Endothelial cell of umbilical vein (primary cell): Measurements from ENCODE around the gene PCBD2. TPM values are rescaled to one million over a fixed set of nuclear protein-coding genes. Genes with fewer than 3 reads are reported as not detected.

Experiments
- BruUV-seq: library from RNA; stranded (reverse); fragments of 400-500 nt; replicated peaks from 2 replicates; lab custom pipeline; 2021; lab: Mats Ljungman, UMichigan
- CTCF ChIA-PET: fragments of 300-600, 350-600 bp; sonication (Branson Sonifier 250); formaldehyde crosslinking; loops from one replicate; lab custom pipeline; 2021; ENCODE audit warnings: antibody characterized with exemption, inconsistent platforms; lab: Charles Lee
- POLR2A ChIA-PET: fragments of 300-600, 350-600 bp; sonication (Branson Sonifier 250); formaldehyde crosslinking; loops from one replicate; lab custom pipeline; 2021; ENCODE audit warnings: antibody characterized with exemption, inconsistent platforms; lab: Charles Lee
- DNase-seq: peaks from one replicate; pipeline ENCODE4 v3.0.0-alpha.2; 2011; ENCODE audit warnings: low read depth, low spot score
- FAIRE-seq: peaks from 2 replicates; lab custom pipeline; 2011; peaks lifted over from hg19 to GRCh38; lab: Jason Lieb, UNC
- H2AFZ ChIP-seq: 2 replicates; pipeline ENCODE4 v1.6.0; 2012; ENCODE audit warnings: low read depth, low read length, control low read depth, inconsistent platforms
- H3K27ac ChIP-seq: 2 replicates; pipeline ENCODE4 v1.5.1; 2011; ENCODE audit warnings: low read depth, mild to moderate bottlenecking, control low read depth, low read length, moderate library complexity; ENCODE audit not compliant: insufficient read depth
- H3K27me3 ChIP-seq, 2 experiments: 2 replicates each; pipeline versions ENCODE4 v1.6.0 to v1.6.1; 2011; ENCODE audit warnings: low read length in 2 of 2, mixed read lengths in 1 of 2; ENCODE audit not compliant: control insufficient read depth in 2 of 2, insufficient read depth in 2 of 2
- H3K36me3 ChIP-seq, 2 experiments: 2 replicates in 1 of 2; 3 replicates in 1 of 2; pipeline ENCODE4 v1.5.1; 2011; ENCODE audit warnings: low read length in 2 of 2, mild to moderate bottlenecking in 1 of 2, moderate library complexity in 1 of 2; ENCODE audit not compliant: control insufficient read depth in 2 of 2, insufficient read depth in 2 of 2; ENCODE audit errors: extremely low read depth in 1 of 2
- H3K4me1 ChIP-seq: 3 replicates; pipeline ENCODE4 v1.5.1; 2011; ENCODE audit warnings: mild to moderate bottlenecking, low read length; ENCODE audit not compliant: control insufficient read depth, insufficient read depth; ENCODE audit errors: extremely low read depth
- H3K4me2 ChIP-seq: 2 replicates; pipeline ENCODE4 v1.6.1; 2011; ENCODE audit warnings: low read length, control low read depth, mixed read lengths; ENCODE audit not compliant: insufficient read depth
- H3K4me3 ChIP-seq, 3 experiments: fragments of 200-600 bp in 1 of 3; sonication (generic), shearing (Covaris generic) in 1 of 3; replicated peaks in 1 of 3; 2 replicates each; pipeline ENCODE4 v1.5.1; 2011 to 2016; ENCODE audit warnings: control low read depth in 3 of 3, low read length in 3 of 3, mild to moderate bottlenecking in 2 of 3, inconsistent platforms in 1 of 3, low read depth in 1 of 3, moderate library complexity in 1 of 3; ENCODE audit not compliant: insufficient read depth in 1 of 3
- H3K79me2 ChIP-seq: 2 replicates; pipeline ENCODE4 v1.6.0; 2012; ENCODE audit warnings: low read length, inconsistent platforms; ENCODE audit not compliant: control insufficient read depth, insufficient read depth
- H3K9ac ChIP-seq: replicated peaks from 2 replicates; pipeline ENCODE3; 2011; ENCODE audit warnings: low read length, control low read depth; ENCODE audit not compliant: insufficient read depth; ENCODE audit errors: extremely low read depth
- H3K9me1 ChIP-seq: replicated peaks from 3 replicates; pipeline ENCODE4 v1.6.0; 2011; ENCODE audit warnings: mild to moderate bottlenecking, low read length; ENCODE audit not compliant: control insufficient read depth, insufficient read depth; ENCODE audit errors: extremely low read depth
- H3K9me3 ChIP-seq: replicated peaks from 2 replicates; pipeline ENCODE4 v1.5.1; 2012; ENCODE audit warnings: low read length, inconsistent platforms; ENCODE audit not compliant: control insufficient read depth, insufficient read depth
- H4K20me1 ChIP-seq: replicated peaks from 2 replicates; pipeline ENCODE3; 2011; ENCODE audit warnings: mild to moderate bottlenecking, low read length; ENCODE audit not compliant: control insufficient read depth, insufficient read depth; ENCODE audit errors: extremely low read depth
- CTCF ChIP-seq, 2 donors: IDR thresholded peaks; 1 replicate in 1 of 2; 2 replicates in 1 of 2; pipeline ENCODE4 v1.5.1; 2011; ENCODE audit warnings: low read length in 2 of 2, mild to moderate bottlenecking in 2 of 2, moderate library complexity in 2 of 2, control low read depth in 1 of 2, inconsistent platforms in 1 of 2, low read depth in 1 of 2; ENCODE audit not compliant: insufficient read depth in 1 of 2; ENCODE audit errors: extremely low read depth in 1 of 2
- EZH2 ChIP-seq: IDR thresholded peaks from 2 replicates; pipeline ENCODE4 v1.6.1; 2012; ENCODE audit warnings: borderline replicate concordance, low read depth, mild to moderate bottlenecking, moderate library complexity, low read length, inconsistent platforms; ENCODE audit not compliant: severe bottlenecking
- FOS ChIP-seq: IDR thresholded peaks from 2 replicates; pipeline ENCODE4 v1.6.1; 2011; ENCODE audit warnings: mild to moderate bottlenecking, low read length, moderate library complexity, borderline replicate concordance; ENCODE audit not compliant: insufficient read depth
- GATA2 ChIP-seq: IDR thresholded peaks from 2 replicates; pipeline ENCODE4 v1.7.0; 2011; ENCODE audit warnings: low read depth, mild to moderate bottlenecking, moderate library complexity, mixed read lengths, low read length; ENCODE audit not compliant: insufficient read length, insufficient read depth
- JUN ChIP-seq: IDR thresholded peaks from 2 replicates; pipeline ENCODE4 v1.6.1; 2011; ENCODE audit warnings: borderline replicate concordance, low read depth; ENCODE audit not compliant: insufficient read length, insufficient read depth
- MAX ChIP-seq: IDR thresholded peaks from 2 replicates; pipeline ENCODE4 v1.6.1; 2011; ENCODE audit not compliant: insufficient read depth, insufficient read length
- MYC ChIP-seq: IDR thresholded peaks from one replicate; pipeline ENCODE4 v1.6.1; 2011; ENCODE audit warnings: mild to moderate bottlenecking, low read depth, low read length
- POLR2A ChIP-seq: IDR thresholded peaks from 2 replicates; pipeline ENCODE4 v1.6.1; 2012; ENCODE audit warnings: low read depth, mild to moderate bottlenecking, control low read depth, low read length
- POLR2AphosphoS5 ChIP-seq: IDR thresholded peaks from 2 replicates; pipeline ENCODE4 v1.6.1; 2012; ENCODE audit warnings: low read depth, mild to moderate bottlenecking, control low read depth, low read length, moderate library complexity; ENCODE audit not compliant: insufficient read depth
- dilution Hi-C: fragments of 300-500 bp; cut with MboI; formaldehyde crosslinking; loops from one replicate; pipeline ENCODE4 v1.15.0; 2019; ENCODE audit warnings: low sequenced_read_pairs; ENCODE audit not compliant: extremely low pct_ligation_motif_present
- intact Hi-C: fragments of 100-400 bp; cut with micrococcal nuclease; formaldehyde crosslinking; loops from one replicate; pipeline ENCODE4 v1.10.0; 2022
- polyA plus RNA-seq, 4 experiments: library from polyadenylated mRNA; depleted of rRNA in 3 of 4; stranded (reverse) in 3 of 4; unstranded in 1 of 4; fragments of >200 nt; gene quantifications; 2 replicates each; pipeline versions ENCODE4 v1.2.1 to v1.2.3, GENCODE V29; 2011 to 2012; ENCODE audit warnings: missing spikeins in 1 of 4
- total RNA-seq: library from RNA; stranded (reverse); gene quantifications from 2 replicates; pipeline ENCODE4 v1.2.3, GENCODE V29; 2021

PCBD2 gene
- total and polyA plus RNA-seq, 2 donors (not counting 3 experiments of a cell fraction or from before 2014, with no cell fraction given): 4.0 to 10.7 TPM

- Histone ChIP-seq H3K4me1 (no peaks in the 10 kb centered on the region), H3K36me3 (no peaks in the 10 kb centered on the region), H2AFZ (no peak overlapping the region), H4K20me1 (no peaks in the 10 kb centered on the region), H3K27ac (no peak overlapping the region), H3K4me2 (no peak overlapping the region), H3K9me1 (no peaks in the 10 kb centered on the region), H3K79me2 (no peaks in the 10 kb centered on the region), H3K9me3 (no peaks in the 10 kb centered on the region), H3K27me3 (no peaks in the 10 kb centered on the region), H3K4me3 (no peak overlapping the region), H3K9ac (no peak overlapping the region)
- BruUV-seq: no TSS peak
- CTCF ChIA-PET: no interaction called here
- FAIRE-seq: no peak
- dilution Hi-C loops (no loop called here), intact Hi-C loops (no loop called here)
- POLR2A ChIA-PET: no interaction called here
- TF ChIP-seq MAX (no peak), POLR2A (no peak), CTCF (IDR thresholded peaks at IDR 0.05; ENCODE audit: extremely low read depth in 1 of 2, insufficient read depth in 1 of 2, low read depth in 1 of 2, low read length in 2 of 2) (no peak), EZH2 (no peak), MYC (no peak), JUN (no peak), FOS (no peak), GATA2 (no peak), POLR2AphosphoS5 (no peak)
- no peak for DNase-seq
Measured at GRCh38 chr5:135008981-135009735, 104.2 kb downstream of the PCBD2 start.
